Ecto neural progenitor cell (in vitro differentiated cells): Measurements from ENCODE around the gene KCNN1.
A peak's percentile ranks its signal among the peaks of the same experiment; 100 is the strongest.
"Not testable (repeated sequence)": the region's sequence is repeated elsewhere in the genome, so short reads cannot be mapped to it uniquely, and the experiment has no call there.

Source experiments
- DNase-seq: peaks from one replicate; pipeline ENCODE4 v3.0.0-alpha.2; 2018; ENCODE audit warnings: low spot score

The KCNN1 gene

DNA sequence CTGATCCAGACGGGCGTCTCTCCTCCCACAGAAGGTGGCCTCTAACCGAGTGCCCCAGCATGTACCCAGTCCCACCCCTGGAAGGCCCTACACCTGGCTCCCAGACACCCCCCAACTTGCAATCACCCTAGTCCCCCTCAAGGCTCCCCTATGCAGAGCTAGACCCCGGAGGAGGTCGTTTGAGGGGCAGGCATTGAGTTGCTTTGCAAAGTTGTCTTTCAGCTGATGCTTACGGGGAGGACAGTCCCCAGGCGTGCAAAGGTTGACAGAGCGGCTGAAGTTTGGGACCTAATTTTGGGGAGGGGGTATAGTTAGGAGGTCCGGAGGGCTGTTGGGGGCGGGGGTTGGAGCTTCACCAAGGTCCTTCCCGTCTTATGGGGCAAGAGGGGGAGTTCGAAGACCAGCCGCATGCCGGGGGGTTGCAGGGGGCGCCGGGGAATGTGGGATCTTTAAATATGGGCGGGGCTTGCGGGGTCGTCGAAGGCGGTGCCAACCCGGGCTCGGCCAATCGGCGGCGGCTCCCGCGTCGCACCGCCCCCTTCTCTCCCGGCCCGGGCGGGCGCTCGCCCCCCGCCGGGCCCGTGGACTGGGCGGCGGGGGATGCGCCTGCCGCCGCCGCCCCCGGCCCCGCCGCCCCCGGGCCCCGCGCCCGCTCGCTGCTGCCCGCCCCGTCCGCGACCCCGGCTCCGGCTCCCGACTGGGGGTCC is at the start of gene KCNN1:
Gene KCNN1, plus strand, starts transcription at position 558 of the 707 bp plus-strand sequence. CDS start 6,782 bp downstream, outside the sequence.
- DNase-seq: peak; percentile 76

DNA sequence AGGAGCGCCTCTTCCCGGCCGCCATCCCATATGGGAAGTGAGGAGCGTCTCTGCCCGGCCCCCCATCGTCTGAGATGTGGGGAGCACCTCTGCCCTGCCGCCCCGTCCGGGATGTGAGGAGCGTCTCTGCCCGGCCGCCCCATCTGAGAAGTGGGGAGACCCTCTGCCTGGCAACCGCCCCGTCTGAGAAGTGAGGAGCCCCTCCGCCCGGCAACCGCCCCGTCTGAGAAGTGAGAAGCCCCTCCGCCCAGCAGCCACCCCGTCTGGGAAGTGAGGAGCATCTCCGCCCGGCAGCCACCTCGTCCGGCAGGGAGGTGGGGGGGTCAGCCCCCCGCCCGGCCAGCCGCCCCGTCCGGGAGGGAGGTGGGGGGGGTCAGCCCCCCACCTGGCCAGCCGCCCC is 48.8 kb upstream of the KCNN1 start:
- not testable (repeated sequence) for DNase-seq

DNA sequence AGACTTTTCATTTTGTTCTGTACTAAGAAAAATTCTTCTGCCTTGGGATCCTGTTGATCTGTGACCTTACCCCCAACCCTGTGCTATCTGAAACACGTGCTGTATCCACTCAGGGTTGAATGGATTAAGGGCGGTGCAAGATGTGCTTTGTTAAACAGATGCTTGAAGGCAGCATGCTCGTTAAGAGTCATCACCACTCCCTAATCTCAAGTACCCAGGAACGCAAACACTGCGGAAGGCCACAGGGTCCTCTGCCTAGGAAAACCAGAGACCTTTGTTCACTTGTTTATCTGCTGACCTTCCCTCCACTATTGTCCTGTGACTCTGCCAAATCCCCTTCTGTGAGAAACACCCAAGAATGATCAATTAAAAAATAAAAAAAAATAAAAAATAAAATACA is 47.8 kb upstream of the KCNN1 start:
- not testable (repeated sequence) for DNase-seq

DNA sequence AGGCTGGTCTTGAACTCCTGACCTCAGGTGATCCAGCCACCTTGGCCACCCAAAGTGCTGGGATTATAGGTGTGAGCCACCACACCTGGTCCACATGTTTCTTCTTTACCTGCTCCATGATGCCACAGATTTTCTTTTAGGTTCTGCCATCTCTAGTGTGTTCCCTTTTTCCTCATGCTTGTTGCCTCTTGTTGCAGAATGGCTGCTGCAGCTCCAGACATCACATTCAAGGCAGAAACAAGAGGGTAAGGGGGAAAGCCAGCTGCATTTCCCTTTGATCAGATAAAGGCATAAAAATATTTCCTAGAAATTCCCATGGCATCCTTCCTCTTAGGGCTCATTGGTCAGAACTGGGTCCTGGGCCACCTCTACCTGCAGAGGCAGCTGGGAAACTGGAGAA is 46.4 kb upstream of the KCNN1 start:
- no peak for DNase-seq

DNA sequence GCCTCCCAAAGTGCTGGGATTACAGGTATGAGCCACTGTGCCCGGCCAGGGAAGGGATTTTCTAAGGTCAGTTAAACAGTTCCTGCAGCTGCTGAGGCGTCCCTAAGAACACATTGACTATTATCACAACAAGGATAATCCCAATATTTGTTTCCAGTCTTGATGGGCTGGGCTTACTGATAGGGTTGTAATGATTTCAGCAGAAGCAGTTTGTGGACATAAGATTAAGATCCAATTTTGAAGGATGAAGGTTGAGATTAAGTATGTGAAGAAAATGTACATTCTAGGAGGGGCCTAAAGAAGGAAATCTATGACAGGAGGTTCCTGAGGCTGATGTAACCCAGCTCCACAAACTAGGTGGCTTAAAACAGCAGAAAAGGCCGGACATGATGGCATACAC is 44.8 kb upstream of the KCNN1 start:
- no peak for DNase-seq

DNA sequence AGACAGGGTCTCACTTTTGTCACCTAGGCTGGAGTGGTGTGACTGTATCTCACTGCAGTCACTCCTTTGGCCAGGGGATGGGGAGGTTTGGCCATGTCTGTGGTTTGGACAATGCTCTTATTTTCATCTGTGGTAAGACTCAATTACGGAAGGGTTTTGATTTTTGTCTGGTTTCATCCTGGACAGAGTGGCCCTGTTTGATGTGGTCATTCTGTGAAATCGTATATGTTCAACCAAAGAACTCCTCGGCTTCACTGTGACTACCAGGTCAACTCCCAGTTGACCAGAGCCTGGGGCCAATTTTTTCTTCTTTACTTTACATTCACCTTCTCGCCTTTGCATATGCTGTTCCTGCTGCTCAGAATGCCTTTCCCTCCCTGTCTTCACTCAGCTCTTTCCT is 40.9 kb upstream of the KCNN1 start:
- DNase-seq: no peak

DNA sequence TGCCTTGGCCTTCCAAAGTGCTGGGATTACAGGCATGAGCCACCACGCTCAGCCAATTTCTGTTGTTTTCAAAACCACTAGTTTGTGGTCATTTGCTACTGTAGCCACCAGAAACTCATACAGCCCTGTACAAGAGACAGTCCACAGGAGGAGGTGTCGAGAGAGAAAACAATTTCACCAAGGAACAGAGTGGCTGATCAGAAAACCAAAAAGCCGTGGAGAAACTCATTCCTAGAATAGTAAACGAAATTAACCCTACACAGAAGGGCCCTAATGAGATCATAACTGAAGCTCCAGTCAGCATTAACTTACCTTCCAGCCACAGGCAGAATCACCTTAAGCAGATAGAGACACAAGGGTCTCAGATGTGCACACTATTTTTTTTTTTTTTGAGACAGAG is 37.9 kb upstream of the KCNN1 start:
- DNase-seq: no peak

DNA sequence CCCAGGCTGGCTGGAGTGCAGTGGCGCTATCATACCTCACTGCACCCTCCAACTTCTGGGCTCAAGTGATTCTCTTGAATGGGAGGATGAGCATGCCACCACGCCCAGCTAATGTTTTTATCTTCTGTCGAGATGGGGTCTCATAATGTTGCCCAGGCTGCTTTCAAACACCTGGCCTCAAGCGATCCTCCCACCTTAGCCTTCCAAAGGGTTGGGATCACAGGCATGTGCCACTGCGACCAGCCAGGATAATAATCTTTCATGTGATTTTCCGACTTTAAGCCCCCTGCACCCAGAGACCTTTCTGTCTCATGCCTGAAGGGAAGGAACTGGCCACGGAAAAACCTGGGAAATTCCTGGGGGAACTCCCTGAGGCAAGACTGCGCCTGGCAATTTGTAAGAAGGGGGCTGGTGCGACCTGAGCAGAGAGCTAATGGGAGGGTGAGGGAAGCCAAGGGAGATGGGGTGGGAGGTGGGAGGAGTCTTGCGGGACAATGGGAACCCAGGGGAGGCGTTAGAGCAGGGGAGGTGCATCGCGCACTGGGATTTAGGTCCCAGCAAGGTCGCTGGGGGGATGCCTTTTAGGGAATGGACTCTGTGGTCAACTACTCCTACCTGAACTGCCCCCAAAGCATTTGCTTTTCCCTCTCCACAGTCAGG is 35.2 kb upstream of the KCNN1 start:
- peak; percentile 70 for DNase-seq

DNA sequence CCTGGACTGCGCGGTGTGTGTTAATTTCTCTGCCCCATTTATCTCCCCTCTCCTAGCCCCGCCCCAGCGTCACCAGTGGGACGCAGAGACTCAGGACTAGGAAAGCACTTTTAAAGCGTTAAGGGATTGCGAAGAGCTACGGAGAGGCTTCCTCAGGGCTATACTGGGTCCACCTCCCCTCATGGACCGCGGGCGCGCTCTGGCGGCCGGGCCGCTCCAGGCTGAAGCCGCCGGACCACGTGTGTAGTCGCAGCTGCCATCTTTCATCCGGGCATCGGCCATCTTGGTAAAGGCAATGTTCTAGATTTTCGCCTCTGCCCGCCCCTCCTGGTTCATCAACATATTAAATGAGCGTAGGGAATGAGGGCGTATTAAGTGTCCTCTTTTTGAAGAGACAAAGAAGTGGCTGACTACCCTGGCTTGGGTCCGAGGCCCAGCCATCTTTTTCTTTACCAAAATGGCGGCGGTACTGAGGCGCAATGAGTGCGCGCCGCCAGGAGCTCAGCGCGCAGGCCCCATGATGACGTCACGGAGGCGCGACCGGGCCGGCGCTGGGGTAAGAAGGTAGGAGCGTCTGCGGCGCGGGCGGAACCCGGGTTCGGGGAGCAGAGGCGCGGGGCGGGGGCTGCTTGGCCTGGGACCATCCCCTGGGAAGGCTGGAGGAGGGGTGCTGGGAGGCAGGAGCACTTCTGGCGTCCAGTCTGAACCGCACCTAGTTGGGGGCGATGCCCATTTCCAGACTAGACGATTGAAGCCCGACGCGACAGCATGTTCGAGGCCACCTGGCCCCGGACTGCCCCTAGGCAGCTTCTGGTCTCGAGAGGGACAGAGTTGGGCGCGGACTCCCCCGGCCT is 34.2 kb upstream of the KCNN1 start, which contains the start of gene CCDC124:
Gene CCDC124, plus strand, starts transcription at position 531 of the 854 bp plus-strand sequence. CDS start 3,406 bp downstream, outside the sequence.
- DNase-seq: peak; percentile 95

DNA sequence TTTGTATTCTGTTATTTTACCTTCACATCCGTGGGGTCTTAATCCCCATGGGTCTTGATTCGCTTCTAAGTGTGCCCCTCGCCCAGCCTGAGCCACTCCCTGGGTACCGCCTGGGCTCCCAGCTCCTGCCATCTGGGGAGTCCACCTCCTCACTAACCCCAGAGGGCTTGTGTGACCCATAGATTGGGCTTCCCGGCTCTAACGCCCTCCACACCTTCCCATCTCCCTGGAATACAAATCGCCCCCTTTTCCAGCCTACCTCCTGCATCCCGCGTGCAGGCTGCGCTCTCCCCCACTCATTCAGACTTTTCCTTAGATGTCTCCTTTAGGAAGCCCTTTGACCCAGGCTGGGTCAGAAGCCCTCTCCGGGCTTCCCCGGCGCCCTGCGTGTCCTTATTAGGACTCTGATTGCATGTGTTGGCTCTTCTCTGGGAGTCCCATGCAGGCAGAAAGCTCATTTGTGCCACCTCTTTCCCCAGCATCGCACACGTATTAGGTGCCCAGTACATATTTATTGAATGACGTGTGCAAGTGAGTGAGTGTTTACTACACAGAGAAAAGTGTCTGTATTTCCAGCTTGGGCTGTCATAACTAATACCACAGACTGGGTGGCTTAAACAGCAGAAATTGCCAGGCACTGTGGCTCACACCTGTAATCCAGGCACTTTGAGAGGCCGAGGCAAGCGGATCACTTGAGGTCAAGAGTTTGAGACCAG is 33.3 kb upstream of the KCNN1 start:
- no peak for DNase-seq

DNA sequence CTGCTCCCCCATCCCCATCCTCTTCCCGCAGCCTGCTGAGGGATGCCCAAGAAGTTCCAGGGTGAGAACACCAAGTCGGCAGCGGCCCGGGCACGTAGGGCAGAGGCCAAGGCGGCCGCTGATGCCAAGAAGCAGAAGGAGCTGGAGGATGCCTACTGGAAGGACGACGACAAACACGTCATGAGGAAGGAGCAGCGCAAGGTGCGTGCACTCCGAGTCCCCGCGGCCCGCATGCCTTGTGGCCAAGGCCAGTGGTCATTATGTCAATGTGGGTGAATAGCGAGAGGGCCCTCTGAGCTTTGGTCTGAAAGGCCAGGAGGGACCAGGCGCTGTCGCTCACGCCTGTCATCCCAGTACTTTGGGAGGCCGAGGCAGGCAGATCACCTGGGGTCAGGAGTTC is 30.5 kb upstream of the KCNN1 start:
- no peak for DNase-seq

DNA sequence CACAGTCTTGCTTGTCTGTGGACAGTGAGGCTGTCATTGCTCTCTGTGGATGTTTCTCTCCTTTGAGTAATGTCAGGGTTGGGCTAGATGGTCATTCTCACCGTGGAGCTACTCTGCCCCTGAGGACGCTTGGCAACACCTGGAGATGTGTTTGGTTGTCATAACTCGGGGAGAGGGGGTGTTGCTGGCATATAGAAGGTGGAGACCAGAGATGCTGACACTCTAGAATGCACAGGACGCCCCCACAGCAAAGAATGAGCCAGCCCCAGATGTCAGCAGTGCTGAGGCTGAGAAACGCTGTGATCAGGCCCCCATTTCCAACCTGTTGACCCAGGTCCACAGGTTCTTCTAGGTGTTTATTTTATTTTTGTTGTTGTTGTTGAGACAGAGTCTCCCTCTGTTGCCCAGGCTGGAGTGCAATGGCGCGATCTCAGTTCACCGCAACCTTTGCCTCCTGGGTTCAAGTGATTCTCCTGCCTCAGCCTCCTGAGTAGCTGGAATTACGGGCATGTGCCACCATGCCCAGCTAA is 29.5 kb upstream of the KCNN1 start:
- DNase-seq: no peak

DNA sequence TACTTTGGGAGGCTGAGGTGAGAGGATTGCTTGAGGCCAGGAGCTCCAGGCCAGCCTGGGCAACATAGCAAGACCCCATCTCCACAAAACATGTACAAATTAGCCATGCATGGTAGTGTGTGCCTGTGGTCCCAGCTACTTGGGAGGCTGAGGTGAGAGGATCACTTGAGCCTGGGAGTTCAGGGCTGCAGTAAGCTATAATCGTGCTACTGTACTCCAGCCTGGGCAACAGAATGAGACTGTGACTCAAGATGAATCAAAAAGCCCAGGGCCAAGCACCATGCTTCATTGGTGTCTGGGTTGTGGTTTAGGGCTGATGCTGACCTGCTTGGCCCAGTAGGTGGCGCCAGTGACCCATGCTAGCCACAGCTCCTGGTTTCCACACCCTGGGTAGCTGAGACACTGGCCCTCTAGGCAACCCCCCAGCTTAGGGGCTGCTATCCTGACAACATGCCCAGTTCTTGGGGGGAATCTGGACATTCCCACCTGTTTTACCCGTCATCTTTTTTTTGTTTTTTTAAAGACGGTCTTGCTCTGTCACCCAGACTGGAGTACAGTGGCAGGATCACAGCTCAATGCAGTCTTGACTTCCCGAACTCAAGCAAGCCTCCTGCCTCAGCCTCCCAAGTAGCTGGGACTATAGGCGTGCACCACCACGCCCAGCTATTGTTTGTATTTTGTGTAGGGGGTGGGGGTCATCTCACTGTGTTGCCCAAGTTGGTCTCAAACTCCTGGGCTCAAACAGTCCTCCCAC is 28.6 kb upstream of the KCNN1 start:
- peak; percentile 83 for DNase-seq

DNA sequence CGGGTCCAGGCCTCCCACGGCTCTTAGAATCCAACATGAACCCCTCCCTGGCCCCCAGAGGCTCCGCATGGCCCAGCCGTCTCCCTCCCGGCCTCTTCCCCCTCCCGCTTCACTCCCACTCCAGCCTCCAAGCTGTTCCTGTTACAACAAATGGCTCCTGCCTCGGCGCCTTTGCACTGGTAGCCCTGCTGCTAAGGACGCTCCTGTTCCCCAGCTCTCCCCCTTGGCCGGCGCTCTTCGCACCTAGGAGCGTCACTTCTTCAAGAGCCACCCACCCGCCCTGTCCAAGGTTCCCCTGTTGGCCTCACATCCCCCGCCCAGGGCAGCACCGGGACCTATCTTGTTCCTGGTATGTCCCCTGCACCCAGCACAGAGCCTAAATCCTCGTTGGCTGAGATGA is 24.7 kb upstream of the KCNN1 start:
- DNase-seq: peak; percentile 47

DNA sequence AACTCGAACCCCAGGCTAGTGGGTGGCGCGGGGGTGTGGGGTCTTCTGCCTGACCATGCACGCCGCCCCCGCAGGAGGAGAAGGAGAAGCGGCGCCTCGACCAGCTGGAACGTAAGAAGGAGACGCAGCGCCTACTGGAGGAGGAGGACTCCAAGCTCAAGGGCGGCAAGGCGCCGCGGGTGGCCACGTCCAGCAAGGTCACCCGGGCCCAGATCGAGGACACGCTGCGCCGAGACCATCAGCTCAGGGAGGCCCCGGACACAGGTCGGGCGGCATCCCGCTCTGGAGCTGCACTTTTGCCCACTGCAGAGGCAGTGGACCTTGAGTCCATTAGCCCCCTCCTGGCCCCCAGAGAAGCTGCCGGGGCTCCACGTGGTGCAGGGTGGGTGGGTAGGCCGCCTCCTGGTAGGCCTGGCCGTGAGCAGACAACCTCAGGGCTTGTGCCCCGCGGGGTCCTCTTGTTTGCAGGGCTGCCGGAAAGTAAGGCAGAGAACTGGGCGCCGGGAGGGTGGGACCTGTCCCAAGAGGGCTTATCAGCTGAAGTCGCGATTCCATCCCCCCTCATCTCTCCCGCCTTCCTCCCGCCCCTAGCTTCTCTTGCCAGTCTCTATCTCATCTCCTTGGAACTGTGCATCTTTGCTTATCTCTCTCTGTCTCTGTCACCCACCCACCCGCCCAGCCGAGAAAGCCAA is 24.2 kb upstream of the KCNN1 start:
- peak; percentile 53 for DNase-seq

DNA sequence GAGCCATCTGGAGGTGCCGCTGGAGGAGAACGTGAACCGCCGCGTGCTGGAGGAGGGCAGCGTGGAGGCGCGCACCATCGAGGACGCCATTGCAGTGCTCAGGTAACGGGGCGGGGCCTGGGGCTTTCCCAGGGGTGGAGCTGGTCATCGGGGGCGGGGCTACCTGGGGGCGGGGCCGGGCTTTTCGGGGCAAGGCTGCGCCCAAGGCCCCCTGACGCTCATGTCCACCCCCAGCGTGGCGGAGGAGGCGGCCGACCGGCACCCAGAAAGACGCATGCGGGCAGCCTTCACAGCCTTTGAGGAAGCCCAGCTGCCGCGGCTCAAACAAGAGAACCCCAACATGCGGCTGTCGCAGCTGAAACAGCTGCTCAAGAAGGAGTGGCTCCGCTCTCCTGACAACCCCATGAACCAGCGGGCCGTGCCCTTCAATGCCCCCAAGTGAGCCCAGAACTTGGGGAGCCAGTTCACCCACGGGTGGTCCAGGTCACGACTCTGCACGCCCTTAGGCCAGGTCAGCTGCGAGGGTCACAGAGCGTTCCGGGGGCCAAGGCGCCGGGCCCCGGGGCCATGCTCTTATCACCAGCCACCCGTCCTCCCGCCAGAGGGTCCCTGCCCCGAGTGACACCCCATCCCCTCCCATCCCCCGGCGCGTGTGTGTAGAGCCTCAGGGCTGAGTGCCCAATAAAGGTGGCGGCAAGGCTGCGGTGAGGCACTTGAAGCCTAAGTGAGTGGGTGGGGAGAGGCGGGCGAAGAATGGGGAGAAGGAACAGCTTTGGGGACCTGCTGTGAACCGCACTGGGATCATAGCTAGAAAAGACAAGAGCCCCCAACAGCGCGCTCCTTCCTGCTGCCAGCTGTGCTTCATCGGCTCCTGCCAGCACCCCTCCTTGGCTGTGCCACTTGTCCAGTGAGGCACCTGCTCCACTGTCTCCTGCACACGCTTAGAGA is 23.4 kb upstream of the KCNN1 start:
- peak; percentile 66 for DNase-seq

DNA sequence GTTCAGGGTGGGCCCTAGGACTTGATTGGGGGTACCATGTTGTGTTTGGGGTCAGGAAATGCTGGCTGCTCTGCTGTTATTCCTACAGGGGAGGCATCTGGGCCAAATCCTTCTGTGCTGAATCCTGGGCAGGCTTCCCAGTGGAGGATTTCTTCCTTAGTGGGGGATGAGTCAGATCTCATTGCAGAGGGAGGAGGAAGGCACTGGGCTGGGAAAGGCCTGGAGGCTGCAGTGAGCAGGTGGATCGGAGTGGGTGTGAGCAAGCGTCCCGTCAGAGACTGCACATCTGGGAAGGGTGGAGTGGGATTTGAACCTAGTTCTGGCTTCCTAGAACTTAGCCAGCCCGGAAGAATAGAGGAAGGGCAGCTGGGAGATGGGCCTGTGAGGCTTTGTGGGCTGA is 22.6 kb upstream of the KCNN1 start:
- DNase-seq: no peak

DNA sequence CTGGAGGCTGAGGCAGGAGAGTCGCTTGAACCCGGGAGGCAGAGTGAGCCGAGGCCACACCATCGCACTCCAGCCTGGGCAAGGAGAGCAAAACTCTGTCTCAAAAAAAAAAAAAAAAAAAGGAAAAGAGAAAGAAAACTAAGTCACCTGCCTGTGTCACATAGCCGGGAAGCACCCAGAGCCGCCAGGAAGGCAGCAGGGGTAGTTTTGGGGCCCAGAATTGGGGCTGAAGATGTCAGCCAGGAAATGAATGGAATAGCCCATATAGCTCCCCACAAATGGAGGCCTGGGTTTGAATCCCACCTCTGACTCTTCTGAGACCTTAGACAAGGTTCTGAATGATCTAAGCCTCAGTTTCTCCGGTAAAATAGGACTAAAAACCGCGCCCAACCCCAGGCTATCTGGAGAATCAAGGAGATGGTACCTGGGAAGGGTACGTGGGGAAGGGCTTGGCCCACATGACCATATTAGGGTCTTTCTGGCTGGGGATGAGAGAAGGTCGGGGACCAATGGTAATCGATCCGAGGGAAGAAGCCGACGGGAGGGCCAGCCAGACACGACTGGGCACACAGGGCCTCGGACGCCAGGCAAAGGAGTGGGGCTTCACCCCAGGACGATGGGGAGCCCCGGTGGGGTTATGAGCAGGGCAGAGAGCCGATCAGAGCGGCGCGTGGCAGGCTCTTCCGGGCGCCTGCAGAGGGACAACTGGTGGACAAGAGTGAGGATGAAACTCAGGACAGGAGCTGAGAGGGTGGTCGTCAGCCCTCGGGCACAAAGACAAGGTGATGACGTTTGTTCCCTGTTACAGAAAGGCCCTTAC is 19.7 kb upstream of the KCNN1 start:
- no peak for DNase-seq
